K562 (cell line): Measurements from ENCODE around the gene ZNF577. TPM values are rescaled to one million over a fixed set of nuclear protein-coding genes. Genes with fewer than 3 reads are reported as not detected.

Experiments used
- ATAC-seq: fragments of 200-7000 bp; cut with Tn5 transposase; 3 replicates; pipeline ENCODE4 v1.9.1; 2020; ENCODE audit warnings: moderate library complexity
- BruUV-seq: library from RNA; stranded (reverse); fragments of 400-500 nt; replicated peaks from 2 replicates; lab custom pipeline; 2021; lab: Mats Ljungman, UMichigan
- CTCF ChIA-PET: fragments of 300-600 bp; formaldehyde crosslinking; extraction: SDS; loops from one replicate; lab custom pipeline; 2021; ENCODE audit warnings: low intra/inter-chr PET ratio; lab: Yijun Ruan, JAX
- POLR2A ChIA-PET: fragments of 300-600, 350-650 bp; sonication (Branson Sonifier 250); formaldehyde crosslinking; extraction: SDS; loops from one replicate; lab custom pipeline; 2021; ENCODE audit warnings: antibody characterized with exemption, inconsistent platforms; lab: Yijun Ruan, JAX
- DNase-seq, 4 experiments: peaks; one replicate each; pipeline versions ENCODE4 v3.0.0 to v3.0.0-alpha.2; 2011 to 2018; ENCODE audit warnings: low spot score in 3 of 4, mixed read lengths in 3 of 4; ENCODE audit errors: extremely low read depth in 1 of 4
- FAIRE-seq: peaks from 2 replicates; lab custom pipeline; 2011; peaks lifted over from hg19 to GRCh38; lab: Jason Lieb, UNC
- H2AFZ ChIP-seq: 2 replicates; pipeline ENCODE4 v1.6.0; 2011; ENCODE audit warnings: low read depth, low read length, control low read depth, inconsistent platforms
- H3K27ac ChIP-seq: fragments of 200-600 bp; 3 replicates; pipeline ENCODE4 v1.8.0; 2011; ENCODE audit warnings: low read depth, mild to moderate bottlenecking, control low read depth, inconsistent platforms, low read length, moderate library complexity, mixed read lengths; ENCODE audit errors: extremely low read depth
- H3K27me3 ChIP-seq, 2 experiments: fragments of 300-600 bp in 1 of 2; 2 replicates in 1 of 2; 3 replicates in 1 of 2; pipeline versions ENCODE4 v1.6.0 to v1.8.0; 2011; ENCODE audit warnings: inconsistent platforms in 2 of 2, low read length in 2 of 2, mild to moderate bottlenecking in 1 of 2, mixed read lengths in 1 of 2, moderate library complexity in 1 of 2; ENCODE audit not compliant: control insufficient read depth in 2 of 2, insufficient read depth in 2 of 2
- H3K36me3 ChIP-seq: fragments of 300-600 bp; 3 replicates; pipeline ENCODE4 v1.8.0; 2011; ENCODE audit warnings: mild to moderate bottlenecking, low read length, inconsistent platforms; ENCODE audit not compliant: control insufficient read depth, insufficient read depth
- H3K4me1 ChIP-seq, 2 experiments: fragments of 200-600 bp in 1 of 2; replicated peaks in 1 of 2; 2 replicates in 1 of 2; 3 replicates in 1 of 2; pipeline versions ENCODE4 v1.5.1 to v1.8.0; 2011; ENCODE audit warnings: inconsistent platforms in 2 of 2, low read length in 2 of 2, mild to moderate bottlenecking in 1 of 2, mixed read lengths in 1 of 2, moderate library complexity in 1 of 2; ENCODE audit not compliant: control insufficient read depth in 2 of 2, insufficient read depth in 2 of 2
- H3K4me2 ChIP-seq: 2 replicates; pipeline ENCODE4 v1.6.1; 2011; ENCODE audit warnings: low read length, control low read depth, inconsistent platforms, mixed read lengths; ENCODE audit not compliant: insufficient read depth
- H3K4me3 ChIP-seq: fragments of 200-600 bp; sonication (generic), shearing (Covaris generic); 2 replicates; pipeline ENCODE4 v1.5.1; 2016; ENCODE audit warnings: control low read depth, inconsistent platforms
- H3K79me2 ChIP-seq: fragments of 200-600 bp; 3 replicates; pipeline ENCODE4 v1.8.0; 2011; ENCODE audit warnings: low read length, inconsistent platforms; ENCODE audit not compliant: control insufficient read depth, insufficient read depth
- H3K9ac ChIP-seq, 2 experiments: 2 replicates each; pipeline versions ENCODE4 v1.6.0 to v1.6.1; 2011; ENCODE audit warnings: low read depth in 2 of 2, low read length in 2 of 2, control low read depth in 1 of 2, inconsistent platforms in 1 of 2, mild to moderate bottlenecking in 1 of 2, mixed read lengths in 1 of 2; ENCODE audit not compliant: insufficient read depth in 1 of 2
- H3K9me1 ChIP-seq: one replicate; pipeline ENCODE4 v1.6.0; 2011; ENCODE audit warnings: inconsistent platforms, mild to moderate bottlenecking, low read length, moderate library complexity; ENCODE audit not compliant: control insufficient read depth, insufficient read depth
- H3K9me3 ChIP-seq: replicated peaks from 2 replicates; pipeline ENCODE4 v1.5.1; 2011; ENCODE audit warnings: low read depth, low read length, inconsistent platforms; ENCODE audit not compliant: control insufficient read depth, insufficient read depth
- H4K20me1 ChIP-seq: replicated peaks from 2 replicates; pipeline ENCODE4 v1.6.1; 2011; ENCODE audit warnings: low read length, inconsistent platforms, mixed read lengths; ENCODE audit not compliant: control insufficient read depth, insufficient read depth
- ARID2 ChIP-seq: fragments of 450-650 bp; IDR thresholded peaks from 2 replicates; pipeline ENCODE4 v1.6.1; 2017; ENCODE audit warnings: antibody characterized with exemption, mild to moderate bottlenecking
- BCOR ChIP-seq: fragments of 450-650 bp; IDR thresholded peaks from 2 replicates; pipeline ENCODE4 v1.6.1; 2016
- BRD4 ChIP-seq: fragments of 200-600 bp; sonication (generic); IDR thresholded peaks from 2 replicates; pipeline ENCODE4 v1.6.1; 2017; ENCODE audit warnings: inconsistent platforms
- CEBPB ChIP-seq: fragments of 450-650 bp; IDR thresholded peaks from 2 replicates; pipeline ENCODE4 v1.6.1; 2016; ENCODE audit warnings: missing genetic modification characterization, missing compliant biosample characterization
- DACH1 ChIP-seq: fragments of 450-650 bp; IDR thresholded peaks from 2 replicates; pipeline ENCODE4 v1.6.1; 2018; ENCODE audit not compliant: partially characterized antibody
- GATA2 ChIP-seq: sonication (generic); formaldehyde crosslinking; IDR thresholded peaks from 2 replicates; pipeline ENCODE4 v1.4.0; 2020; ENCODE audit warnings: mild to moderate bottlenecking, missing genetic modification reagents
- GATAD2A ChIP-seq: fragments of 450-650 bp; IDR thresholded peaks from 2 replicates; pipeline ENCODE4 v1.6.1; 2017
- GATAD2B ChIP-seq: fragments of 450-650 bp; IDR thresholded peaks from 2 replicates; pipeline ENCODE4 v1.6.1; 2017; ENCODE audit warnings: mild to moderate bottlenecking, borderline replicate concordance
- MTA1 ChIP-seq: fragments of 450-650 bp; IDR thresholded peaks from 2 replicates; pipeline ENCODE4 v1.6.1; 2017; ENCODE audit warnings: borderline replicate concordance
- MTA2 ChIP-seq: fragments of 450-650 bp; IDR thresholded peaks from 2 replicates; pipeline ENCODE4 v1.6.1; 2016; ENCODE audit warnings: low read depth
- SLC30A9 ChIP-seq: fragments of 250-450 bp; sonication (Bioruptor Pico); IDR thresholded peaks from 2 replicates; pipeline ENCODE4 v1.8.0; 2022; ENCODE audit warnings: mild to moderate bottlenecking, moderate library complexity
- TEAD1 ChIP-seq, 2 experiments: fragments of 450-650 bp in 1 of 2; sonication (generic) in 1 of 2; formaldehyde crosslinking; IDR thresholded peaks; 2 replicates each; pipeline versions ENCODE4 v1.4.0 to v1.8.0; 2020 to 2022; ENCODE audit warnings: mild to moderate bottlenecking in 2 of 2, missing genetic modification reagents in 1 of 2
- ZEB2 ChIP-seq: fragments of 450-650 bp; IDR thresholded peaks from 2 replicates; pipeline ENCODE4 v1.6.1; 2016
- ZFX ChIP-seq: sonication (generic); formaldehyde crosslinking; IDR thresholded peaks from 2 replicates; pipeline ENCODE4 v1.8.0; 2022; ENCODE audit warnings: mild to moderate bottlenecking, missing genetic modification reagents, moderate library complexity
- ZNF282 ChIP-seq: sonication (generic); formaldehyde crosslinking; IDR thresholded peaks from 2 replicates; pipeline ENCODE4 v1.8.1; 2023; ENCODE audit warnings: missing genetic modification reagents
- WGBS: fragments of 100-300 bp; shearing (Covaris generic); methylation state at CpG from one replicate; pipeline ENCODE4 v1.1.6; 2016; ENCODE audit warnings: low coverage, mixed read lengths; ENCODE audit not compliant: insufficient coverage; ENCODE audit errors: missing lambda C conversion rate; 5-methylcytosine and 5-hydroxymethylcytosine counted together
- in situ Hi-C: fragments of 300-500 bp; cut with MboI; formaldehyde crosslinking; loops from 4 replicates; pipeline ENCODE4 v1.15.0; 2018; ENCODE audit warnings: inconsistent platforms, mixed read lengths
- intact Hi-C: fragments of 100-400 bp; cut with micrococcal nuclease; formaldehyde crosslinking; loops from 2 replicates; pipeline ENCODE4 v1.14.2; 2022
- polyA plus RNA-seq, 8 experiments: library from polyadenylated mRNA; depleted of rRNA in 4 of 8; stranded (reverse) in 5 of 8; unstranded in 3 of 8; fragments of >200 nt; fragmentation: Nextera tagmentation in 2 of 8; fragmentation: Illumina TruSeq in 1 of 8; extraction: Ambion mirVana in 2 of 8; extraction: Trizol in 1 of 8; gene quantifications; 2 replicates each; pipeline versions ENCODE4 v1.2.1 to v1.2.3, GENCODE V29; 2011 to 2014; ENCODE audit warnings: inconsistent platforms in 1 of 8, missing spikeins in 1 of 8
- total RNA-seq, 7 experiments: library from RNA; depleted of rRNA in 6 of 7; stranded (reverse); fragments of >200 nt in 6 of 7; fragmentation: Illumina TruSeq in 2 of 7; extraction: Trizol in 2 of 7; gene quantifications; 2 replicates each; pipeline versions ENCODE4 v1.2.1 to v1.2.3, GENCODE V29; 2011 to 2021; ENCODE audit warnings: low replicate concordance in 1 of 7
- TF ChIP-seq, protein P1 (sequence below): fragments of 450-650 bp; IDR thresholded peaks from 2 replicates; pipeline ENCODE4 v1.6.1; 2016; ENCODE audit warnings: antibody characterized with exemption

ZNF577 gene
- total and polyA plus RNA-seq, 9 of the 15 experiments (the other 6 are each of a cell fraction or from before 2014, with no cell fraction given): 1.3 to 12.7 (median 7.0) TPM

DNA sequence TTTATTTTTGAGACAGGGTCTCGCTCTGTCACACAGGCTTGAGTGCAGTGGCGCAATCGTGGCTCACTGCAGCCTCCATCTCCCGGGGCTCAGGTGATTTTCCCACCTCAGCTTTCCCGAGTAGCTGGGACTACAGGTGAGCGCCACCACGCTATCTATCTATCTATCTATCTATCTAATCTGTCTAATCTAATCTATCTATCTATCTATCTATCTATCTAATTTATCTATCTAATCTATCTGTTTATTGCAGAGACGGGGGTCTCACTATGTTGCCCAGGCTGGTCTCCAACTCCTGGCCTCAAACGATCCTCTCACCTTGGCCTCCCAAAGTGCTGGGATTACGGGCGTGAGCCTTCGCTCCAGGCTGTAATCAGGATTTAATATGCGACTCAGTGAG is 40.1 kb upstream of the ZNF577 start:
- WGBS: 54% methylated on average over 13 of the region's 13 CpGs
- no peak for FAIRE-seq
- ATAC-seq: no peak; the same call in 2 of the 3 replicates
- no peaks in the 10 kb centered on the region for H3K36me3 ChIP-seq
- CTCF ChIA-PET: interaction anchor here (0.6 kb wide), 1 partner anchor 166 kb away, joined by 3 read pairs; no protein-coding TSS in a partner anchor
- H3K4me2 ChIP-seq: peak overlapping the region; percentile 91
- POLR2A ChIA-PET: interaction anchor here (0.7 kb wide), 2 partner anchors 17 to 1407 kb away, joined by 3 read pairs; no protein-coding TSS in a partner anchor
- BruUV-seq: TSS peak; percentile 47
- 0 out of 2 replicates have a peak, but pooled peaks have one; percentile 20 for TF ChIP-seq ZEB2
- TF ChIP-seq SLC30A9: no peak
- TF ChIP-seq MTA2: 0 out of 2 replicates have a peak, but pooled peaks have one; percentile 22
- TF ChIP-seq GATAD2A: peak; percentile 55; the same call in 1 of the 2 replicates
- no peak for TF ChIP-seq TEAD1 (CRISPR knock-in tag; IDR thresholded peaks at IDR 0.05)
- TF ChIP-seq DACH1: peak; percentile 99
- 0 out of 2 replicates have a peak, but pooled peaks have one; percentile 3 for TF ChIP-seq ZFX (CRISPR knock-in tag)
- TF ChIP-seq, protein P1, sequence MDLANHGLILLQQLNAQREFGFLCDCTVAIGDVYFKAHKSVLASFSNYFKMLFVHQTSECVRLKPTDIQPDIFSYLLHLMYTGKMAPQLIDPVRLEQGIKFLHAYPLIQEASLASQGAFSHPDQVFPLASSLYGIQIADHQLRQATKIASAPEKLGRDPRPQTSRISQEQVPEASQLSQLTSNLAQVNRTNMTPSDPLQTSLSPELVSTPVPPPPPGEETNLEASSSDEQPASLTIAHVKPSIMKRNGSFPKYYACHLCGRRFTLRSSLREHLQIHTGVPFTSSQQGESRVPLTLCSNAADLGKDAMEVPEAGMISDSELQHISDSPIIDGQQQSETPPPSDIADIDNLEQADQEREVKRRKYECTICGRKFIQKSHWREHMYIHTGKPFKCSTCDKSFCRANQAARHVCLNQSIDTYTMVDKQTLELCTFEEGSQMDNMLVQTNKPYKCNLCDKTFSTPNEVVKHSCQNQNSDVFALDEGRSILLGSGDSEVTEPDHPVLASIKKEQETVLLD: peak; percentile 84; the same call in 1 of the 2 replicates
- peak; percentile 74; the same call in 1 of the 2 replicates for TF ChIP-seq BCOR
- peak; percentile 90 for TF ChIP-seq GATA2 (CRISPR knock-in tag)
- peak; percentile 99 for TF ChIP-seq GATAD2B
- TF ChIP-seq BRD4: no peak
- peak; percentile 73 for TF ChIP-seq CEBPB
- TF ChIP-seq ARID2: no peak
- TF ChIP-seq ZNF282 (CRISPR knock-in tag): no peak
- peak; percentile 87 for TF ChIP-seq MTA1
- in situ Hi-C loops: no loop called here
- no peaks in the 10 kb centered on the region for H3K9me1 ChIP-seq
- H2AFZ ChIP-seq: peak overlapping the region; percentile 98
- H3K9ac ChIP-seq: peak overlapping the region; percentile 83 to 84
- H3K9me3 ChIP-seq: peaks cover 12% of the 10 kb centered on the region
- H3K4me1 ChIP-seq: no peaks in the 10 kb centered on the region; a peak in 2 of 5 replicates
- intact Hi-C loops: no loop called here
- H3K4me3 ChIP-seq: peak overlapping the region; percentile 68
- DNase-seq: no peak
- H3K79me2 ChIP-seq: peaks cover 11% of the 10 kb centered on the region; the same call in 2 of the 3 replicates
- H4K20me1 ChIP-seq: no peaks in the 10 kb centered on the region
- no peaks in the 10 kb centered on the region for H3K27me3 ChIP-seq
- peak overlapping the region; percentile 82 for H3K27ac ChIP-seq
